HEK293 (cell line): ENCODE results near the gene GAA.

Source experiments
- CTCF ChIP-seq: fragments of 450-650 bp; formaldehyde crosslinking; IDR thresholded peaks from 2 replicates; pipeline ENCODE4 v1.5.1; 2016; ENCODE audit warnings: missing biosample characterization, missing genetic modification characterization
- ZBTB20 ChIP-seq: fragments of 450-650 bp; formaldehyde crosslinking; IDR thresholded peaks from 2 replicates; pipeline ENCODE4 v1.5.1; 2016; ENCODE audit warnings: missing biosample characterization, missing genetic modification characterization
- ZNF114 ChIP-seq: fragments of 450-650 bp; formaldehyde crosslinking; IDR thresholded peaks from 2 replicates; pipeline ENCODE4 v1.5.0; 2017; ENCODE audit warnings: missing biosample characterization, missing genetic modification characterization

DNA sequence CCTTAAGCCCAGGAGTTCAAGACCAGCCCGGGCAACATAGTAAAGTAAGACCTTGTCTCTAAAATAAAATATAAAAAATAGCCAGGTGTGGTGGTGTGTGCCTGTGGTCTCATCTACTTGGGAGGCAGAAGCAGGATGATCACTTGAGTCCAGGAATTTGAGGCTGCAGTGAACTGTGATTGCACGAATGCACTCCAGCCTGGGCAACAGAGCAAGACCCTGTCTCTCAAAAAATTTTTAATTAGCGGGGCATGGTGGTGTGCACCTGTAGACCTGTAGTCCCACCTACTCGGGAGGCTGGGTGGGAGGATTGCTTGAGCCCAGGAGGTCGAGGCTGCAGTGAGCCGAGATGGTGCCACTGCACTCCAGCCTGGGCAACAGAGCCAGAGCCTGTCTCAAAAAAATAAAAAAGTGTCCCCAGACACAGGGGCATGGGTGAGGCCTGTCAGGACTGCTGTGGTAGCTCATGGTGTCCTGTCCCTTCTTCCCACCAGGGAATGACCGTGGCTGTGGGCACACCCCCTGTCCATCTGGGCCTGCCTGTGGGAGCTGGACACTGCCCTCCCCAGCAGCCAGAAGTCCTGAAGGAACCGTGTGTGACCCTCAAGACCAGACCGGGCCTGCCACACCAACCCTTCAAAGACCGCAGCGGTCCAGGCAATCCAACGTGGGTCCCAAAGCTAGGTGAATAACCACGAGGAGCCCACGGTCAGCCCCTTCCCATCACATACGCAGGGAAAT lies 30.8 kb upstream of the GAA start:
- TF ChIP-seq ZNF114 (tag by site-specific recombination) (no peak), CTCF (tag by site-specific recombination) (no peak), ZBTB20 (no peak)
